CD4-positive, alpha-beta T cell (primary cell): ENCODE data around the gene AGTR2. TPM values are rescaled to one million over a fixed set of nuclear protein-coding genes. Genes with fewer than 3 reads are reported as not detected.

Experiments
- ATAC-seq: fragments of 200-7000 bp; cut with Tn5 transposase; one replicate; pipeline ENCODE4 v1.10.0; 2022; ENCODE audit warnings: mild to moderate bottlenecking; ENCODE audit not compliant: poor library complexity
- CTCF ChIA-PET: fragments of 350-600 bp; sonication (Branson Sonifier 250); formaldehyde crosslinking; loops from one replicate; lab custom pipeline; 2021; ENCODE audit warnings: antibody characterized with exemption, inconsistent platforms; lab: Charles Lee
- POLR2A ChIA-PET: fragments of 350-600 bp; sonication (Branson Sonifier 250); formaldehyde crosslinking; loops from one replicate; lab custom pipeline; 2021; ENCODE audit warnings: antibody characterized with exemption, inconsistent platforms; lab: Charles Lee
- DNase-seq, 14 experiments: peaks; one replicate each; pipeline ENCODE4 v3.0.0-alpha.2; 2013 to 2020; ENCODE audit warnings: mixed read lengths in 2 of 14
- H3K27ac ChIP-seq, 2 donors: one replicate each; pipeline versions ENCODE4 v1.5.1 to v1.7.0; 2013; ENCODE audit warnings: low read length in 2 of 2, low read depth in 1 of 2, mild to moderate bottlenecking in 1 of 2
- H3K27me3 ChIP-seq, 2 experiments: 1 replicate in 1 of 2; 2 replicates in 1 of 2; pipeline versions ENCODE4 v1.6.1 to v1.7.0; 2013; ENCODE audit warnings: low read length in 2 of 2, control low read depth in 1 of 2, mild to moderate bottlenecking in 1 of 2, moderate library complexity in 1 of 2; ENCODE audit not compliant: insufficient read depth in 2 of 2, control insufficient read depth in 1 of 2
- H3K36me3 ChIP-seq: one replicate; pipeline ENCODE4 v1.6.1; 2013; ENCODE audit warnings: low read length, control low read depth; ENCODE audit not compliant: insufficient read depth
- H3K4me1 ChIP-seq: one replicate; pipeline ENCODE4 v1.6.1; 2013; ENCODE audit warnings: low read length, control low read depth; ENCODE audit not compliant: insufficient read depth
- H3K4me3 ChIP-seq: one replicate; pipeline ENCODE4 v1.5.1; 2013; ENCODE audit warnings: mild to moderate bottlenecking, low read length, moderate library complexity
- H3K9me3 ChIP-seq, 2 experiments: 1 replicate in 1 of 2; 2 replicates in 1 of 2; pipeline versions ENCODE4 v1.6.1 to v1.7.0; 2013; ENCODE audit warnings: low read length in 2 of 2, mild to moderate bottlenecking in 2 of 2, control low read depth in 1 of 2, moderate library complexity in 1 of 2; ENCODE audit not compliant: control insufficient read depth in 1 of 2, insufficient read depth in 1 of 2
- H3K27ac Mint-ChIP-seq: one replicate; pipeline ENCODE4 v1.8.0; 2020; ENCODE audit warnings: mixed read lengths
- H3K27me3 Mint-ChIP-seq: one replicate; pipeline ENCODE4 v1.8.0; 2021; ENCODE audit warnings: mixed read lengths
- H3K36me3 Mint-ChIP-seq: one replicate; pipeline ENCODE4 v1.8.0; 2021; ENCODE audit warnings: low read depth, mixed read lengths
- H3K4me1 Mint-ChIP-seq: one replicate; pipeline ENCODE4 v1.8.0; 2021; ENCODE audit warnings: low read depth, mixed read lengths
- H3K4me3 Mint-ChIP-seq: one replicate; pipeline ENCODE4 v1.8.0; 2020; ENCODE audit warnings: mild to moderate bottlenecking, mixed read lengths
- H3K9me3 Mint-ChIP-seq: one replicate; pipeline ENCODE4 v1.8.0; 2020; ENCODE audit warnings: mixed read lengths
- intact Hi-C, 2 experiments: fragments of 100-400 bp; cut with DNase I in 1 of 2; cut with micrococcal nuclease in 1 of 2; formaldehyde crosslinking; loops; one replicate each; pipeline versions ENCODE4 v1.15.1 to v1.9.0; 2023 to 2025; cut with DNase I, micrococcal nuclease
- total RNA-seq, 174 experiments: library from RNA in 2 of 174; stranded (reverse) in 2 of 174; gene quantifications; one replicate each; pipeline ENCODE4 v1.2.3 and lab custom pipeline; 2021 to 2026
- TF ChIP-seq, protein P1 (sequence below): fragments of 200-600 bp; IDR thresholded peaks from one replicate; pipeline ENCODE4 v1.8.0; 2022; ENCODE audit warnings: antibody characterized with exemption, mild to moderate bottlenecking

Gene AGTR2
- total RNA-seq, 2 experiments from 2014 or later = not detected

DNA sequence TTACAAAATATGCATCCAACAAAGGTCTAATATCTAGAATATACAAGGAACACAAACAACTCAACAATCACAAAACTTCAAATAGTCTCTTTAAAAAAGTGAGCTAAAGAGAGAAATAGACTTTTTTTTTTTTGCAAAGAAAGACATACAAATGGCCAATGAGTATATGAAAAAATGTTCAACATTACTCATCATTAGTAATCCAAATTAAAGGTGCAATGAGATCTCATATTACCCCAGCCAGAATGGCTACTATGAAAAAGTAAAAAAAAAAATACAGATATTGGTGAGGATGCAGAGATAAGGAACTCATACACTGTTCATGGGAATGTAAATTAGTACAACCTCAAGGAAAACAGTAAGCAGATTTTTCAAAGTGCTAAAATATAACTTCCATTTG is 24.1 kb downstream of the AGTR2 start:
- CTCF ChIA-PET = no interaction called here

GRCh38 chrX:116198235-116198634 is 27.7 kb downstream of the AGTR2 start:
- H3K9me3 Mint-ChIP-seq = peaks cover 3% of the 10 kb centered on the region
- H3K27me3 Mint-ChIP-seq = no peaks in the 10 kb centered on the region
- H3K36me3 ChIP-seq = no peaks in the 10 kb centered on the region
- H3K27ac ChIP-seq = no peak overlapping the region
- no peak overlapping the region for H3K4me3 ChIP-seq
- no peaks in the 10 kb centered on the region for H3K27me3 ChIP-seq
- no peaks in the 10 kb centered on the region for H3K9me3 ChIP-seq
- intact Hi-C loops = no loop called here
- TF ChIP-seq, protein P1, sequence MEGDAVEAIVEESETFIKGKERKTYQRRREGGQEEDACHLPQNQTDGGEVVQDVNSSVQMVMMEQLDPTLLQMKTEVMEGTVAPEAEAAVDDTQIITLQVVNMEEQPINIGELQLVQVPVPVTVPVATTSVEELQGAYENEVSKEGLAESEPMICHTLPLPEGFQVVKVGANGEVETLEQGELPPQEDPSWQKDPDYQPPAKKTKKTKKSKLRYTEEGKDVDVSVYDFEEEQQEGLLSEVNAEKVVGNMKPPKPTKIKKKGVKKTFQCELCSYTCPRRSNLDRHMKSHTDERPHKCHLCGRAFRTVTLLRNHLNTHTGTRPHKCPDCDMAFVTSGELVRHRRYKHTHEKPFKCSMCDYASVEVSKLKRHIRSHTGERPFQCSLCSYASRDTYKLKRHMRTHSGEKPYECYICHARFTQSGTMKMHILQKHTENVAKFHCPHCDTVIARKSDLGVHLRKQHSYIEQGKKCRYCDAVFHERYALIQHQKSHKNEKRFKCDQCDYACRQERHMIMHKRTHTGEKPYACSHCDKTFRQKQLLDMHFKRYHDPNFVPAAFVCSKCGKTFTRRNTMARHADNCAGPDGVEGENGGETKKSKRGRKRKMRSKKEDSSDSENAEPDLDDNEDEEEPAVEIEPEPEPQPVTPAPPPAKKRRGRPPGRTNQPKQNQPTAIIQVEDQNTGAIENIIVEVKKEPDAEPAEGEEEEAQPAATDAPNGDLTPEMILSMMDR = no peak
- no peak for ATAC-seq
- POLR2A ChIA-PET = no interaction called here
- no peak for DNase-seq
- H3K27ac Mint-ChIP-seq = no peak overlapping the region
- no peak overlapping the region for H3K4me3 Mint-ChIP-seq
- CTCF ChIA-PET = no interaction called here
- no peaks in the 10 kb centered on the region for H3K36me3 Mint-ChIP-seq
- H3K4me1 ChIP-seq = no peaks in the 10 kb centered on the region
- H3K4me1 Mint-ChIP-seq = no peaks in the 10 kb centered on the region

More for the DNA sequence above, 24.1 kb downstream of the AGTR2 start:
- ATAC-seq = no peak
- Histone ChIP-seq H3K4me1 (no peaks in the 10 kb centered on the region), H3K9me3 (no peaks in the 10 kb centered on the region), H3K27ac (no peak overlapping the region), H3K4me3 (no peak overlapping the region), H3K36me3 (no peaks in the 10 kb centered on the region), H3K27me3 (no peaks in the 10 kb centered on the region)
- TF ChIP-seq, protein P1 = no peak
- no peaks in the 10 kb centered on the region for H3K36me3 Mint-ChIP-seq
- no peak overlapping the region for H3K27ac Mint-ChIP-seq
- peaks cover 2% of the 10 kb centered on the region for H3K9me3 Mint-ChIP-seq
- DNase-seq = no peak
- no peak overlapping the region for H3K4me3 Mint-ChIP-seq
- intact Hi-C loops = no loop called here
- no peaks in the 10 kb centered on the region for H3K27me3 Mint-ChIP-seq
- no peaks in the 10 kb centered on the region for H3K4me1 Mint-ChIP-seq
- POLR2A ChIA-PET = no interaction called here

DNA sequence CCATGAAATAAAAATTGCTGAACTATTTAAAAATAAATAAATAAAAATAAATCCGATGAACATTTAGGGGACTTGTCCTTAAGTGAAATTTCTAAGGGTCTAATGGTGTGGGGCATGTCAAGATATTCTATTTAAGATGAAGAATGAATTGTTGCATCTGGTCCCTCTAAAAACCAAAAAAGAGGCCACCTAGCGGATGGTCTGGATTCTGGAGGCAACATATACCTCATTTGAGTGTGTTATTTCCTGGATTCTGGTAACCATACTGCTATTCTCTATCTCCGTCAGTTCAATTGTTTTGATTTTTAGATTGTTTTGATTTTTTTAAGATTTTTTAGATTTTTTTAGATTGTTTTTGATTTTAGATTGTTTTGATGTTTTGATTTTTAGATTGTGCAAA is 28.3 kb downstream of the AGTR2 start:
- H3K9me3 ChIP-seq = no peaks in the 10 kb centered on the region
- Mint-ChIP-seq H3K9me3 (peaks cover 3% of the 10 kb centered on the region), H3K27me3 (no peaks in the 10 kb centered on the region), H3K4me3 (no peak overlapping the region), H3K27ac (no peak overlapping the region), H3K36me3 (no peaks in the 10 kb centered on the region), H3K4me1 (no peaks in the 10 kb centered on the region)
- DNase-seq = no peak
- ChIA-PET POLR2A (no interaction called here), CTCF (no interaction called here)
- ATAC-seq = no peak
- H3K36me3 ChIP-seq = no peaks in the 10 kb centered on the region
- H3K4me1 ChIP-seq = no peaks in the 10 kb centered on the region
- no peak overlapping the region for H3K27ac ChIP-seq
- TF ChIP-seq, protein P1 = no peak
- no peak overlapping the region for H3K4me3 ChIP-seq
- intact Hi-C loops = no loop called here
- H3K27me3 ChIP-seq = no peaks in the 10 kb centered on the region
